Epidermal melanocyte (primary cell): ENCODE measurements around the gene GABPA.
"Not testable (repeated sequence)": the region's sequence is repeated elsewhere in the genome, so short reads cannot be mapped to it uniquely, and the experiment has no call there.

Experiments
- DNase-seq: peaks from one replicate; pipeline ENCODE4 v3.0.0; 2011; ENCODE audit warnings: low spot score; ENCODE audit not compliant: insufficient read length

The GABPA gene

GRCh38 chr21:25737421-25737820 lies 2.6 kb downstream of the GABPA start:
- DNase-seq: no peak

- DNase-seq: no peak
Observed at GRCh38 chr21:25742900-25743299, 8.1 kb downstream of the GABPA start.

- no peak for DNase-seq
Observed at GRCh38 chr21:25744854-25745253, 10.1 kb downstream of the GABPA start.

- DNase-seq: no peak
Observed at GRCh38 chr21:25750085-25750484, 15.3 kb downstream of the GABPA start.

- DNase-seq: no peak
Observed at GRCh38 chr21:25752416-25752815, 17.6 kb downstream of the GABPA start.

- DNase-seq: no peak
Observed at GRCh38 chr21:25756190-25756932, 21.6 kb downstream of the GABPA start.

GRCh38 chr21:25757531-25757930 lies 22.8 kb downstream of the GABPA start:
- no peak for DNase-seq

- DNase-seq: no peak
Observed at GRCh38 chr21:25759573-25759972, 24.8 kb downstream of the GABPA start.

GRCh38 chr21:25760061-25760460 lies 25.3 kb downstream of the GABPA start:
- no peak for DNase-seq

- no peak for DNase-seq
Observed at GRCh38 chr21:25760677-25761076, 25.9 kb downstream of the GABPA start.

GRCh38 chr21:25764065-25764464 lies 29.3 kb downstream of the GABPA start:
- DNase-seq: no peak

- no peak for DNase-seq
Observed at GRCh38 chr21:25767921-25768320, 33.1 kb downstream of the GABPA start.

GRCh38 chr21:25772686-25773085 lies 37.9 kb downstream of the GABPA start:
- DNase-seq: no peak

- DNase-seq: no peak
Observed at GRCh38 chr21:25776440-25776839, 41.7 kb downstream of the GABPA start.

- DNase-seq: not testable (repeated sequence)
Observed at GRCh38 chr21:25778126-25778875, 43.5 kb downstream of the GABPA start.

- DNase-seq: no peak
Observed at GRCh38 chr21:25788677-25789076, 53.9 kb downstream of the GABPA start.

- no peak for DNase-seq
Observed at GRCh38 chr21:25790122-25790877, 55.5 kb downstream of the GABPA start.

GRCh38 chr21:25790878-25791204 lies 56.1 kb downstream of the GABPA start:
- no peak for DNase-seq

GRCh38 chr21:25791319-25791718 lies 56.5 kb downstream of the GABPA start:
- DNase-seq: no peak

GRCh38 chr21:25801217-25802014 lies 66.6 kb downstream of the GABPA start:
- peak; percentile 48 for DNase-seq

GRCh38 chr21:25806060-25806459 lies 71.3 kb downstream of the GABPA start:
- DNase-seq: no peak
